ENCODE measurements around the gene ATXN7L3.

DNA sequence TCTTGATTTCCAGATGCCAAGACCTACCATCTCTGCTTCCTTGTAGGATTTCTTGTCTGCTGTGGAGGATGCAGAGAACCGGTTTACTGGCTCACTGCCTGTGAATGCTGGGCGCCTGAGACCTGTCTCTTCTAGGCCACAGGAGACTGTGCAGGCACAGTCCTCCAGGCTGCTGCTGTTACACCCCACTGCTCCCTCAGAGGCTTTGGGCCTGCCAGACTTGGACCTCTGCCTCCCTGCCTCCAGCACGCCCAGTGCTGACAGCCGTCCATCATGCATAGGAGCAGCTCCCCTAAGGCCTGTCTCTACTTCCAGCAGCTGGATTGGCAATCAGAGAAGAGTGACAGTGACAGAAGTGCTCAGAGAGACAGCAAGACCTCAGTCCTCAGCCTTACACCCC lies 51.9 kb downstream of the ATXN7L3 start:
- TF ChIP-seq EZH2 (IDR thresholded peaks at IDR 0.05; ENCODE audit: borderline replicate concordance, control insufficient read depth, low read depth, low read length) (no peak), MYC (IDR thresholded peaks at IDR 0.05; ENCODE audit: insufficient read depth, insufficient read length, insufficient replicate concordance, low read length, severe bottlenecking) (no peak), NFYA (IDR thresholded peaks at IDR 0.05; ENCODE audit: borderline replicate concordance, low read depth, low read length) (no peak), POLR2AphosphoS5 (IDR thresholded peaks at IDR 0.05; ENCODE audit: low read length) (no peak), PAX5 (IDR thresholded peaks at IDR 0.05; ENCODE audit: borderline replicate concordance, low read depth, low read length) (no peak), POLR2A (IDR thresholded peaks at IDR 0.05; ENCODE audit: low read depth, low read length) (no peak), RCOR1 (conservative IDR thresholded peaks at IDR 0.05; ENCODE audit: low read depth, low read length) (no peak), SMARCA5 (IDR thresholded peaks at IDR 0.05) (no peak)
- TF ChIP-seq, protein P1, sequence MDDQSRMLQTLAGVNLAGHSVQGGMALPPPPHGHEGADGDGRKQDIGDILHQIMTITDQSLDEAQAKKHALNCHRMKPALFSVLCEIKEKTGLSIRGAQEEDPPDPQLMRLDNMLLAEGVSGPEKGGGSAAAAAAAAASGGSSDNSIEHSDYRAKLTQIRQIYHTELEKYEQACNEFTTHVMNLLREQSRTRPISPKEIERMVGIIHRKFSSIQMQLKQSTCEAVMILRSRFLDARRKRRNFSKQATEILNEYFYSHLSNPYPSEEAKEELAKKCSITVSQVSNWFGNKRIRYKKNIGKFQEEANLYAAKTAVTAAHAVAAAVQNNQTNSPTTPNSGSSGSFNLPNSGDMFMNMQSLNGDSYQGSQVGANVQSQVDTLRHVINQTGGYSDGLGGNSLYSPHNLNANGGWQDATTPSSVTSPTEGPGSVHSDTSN (IDR thresholded peaks at IDR 0.05; ENCODE audit: insufficient replicate concordance, low read depth, low read length) = no peak
- TF ChIP-seq, protein P2, sequence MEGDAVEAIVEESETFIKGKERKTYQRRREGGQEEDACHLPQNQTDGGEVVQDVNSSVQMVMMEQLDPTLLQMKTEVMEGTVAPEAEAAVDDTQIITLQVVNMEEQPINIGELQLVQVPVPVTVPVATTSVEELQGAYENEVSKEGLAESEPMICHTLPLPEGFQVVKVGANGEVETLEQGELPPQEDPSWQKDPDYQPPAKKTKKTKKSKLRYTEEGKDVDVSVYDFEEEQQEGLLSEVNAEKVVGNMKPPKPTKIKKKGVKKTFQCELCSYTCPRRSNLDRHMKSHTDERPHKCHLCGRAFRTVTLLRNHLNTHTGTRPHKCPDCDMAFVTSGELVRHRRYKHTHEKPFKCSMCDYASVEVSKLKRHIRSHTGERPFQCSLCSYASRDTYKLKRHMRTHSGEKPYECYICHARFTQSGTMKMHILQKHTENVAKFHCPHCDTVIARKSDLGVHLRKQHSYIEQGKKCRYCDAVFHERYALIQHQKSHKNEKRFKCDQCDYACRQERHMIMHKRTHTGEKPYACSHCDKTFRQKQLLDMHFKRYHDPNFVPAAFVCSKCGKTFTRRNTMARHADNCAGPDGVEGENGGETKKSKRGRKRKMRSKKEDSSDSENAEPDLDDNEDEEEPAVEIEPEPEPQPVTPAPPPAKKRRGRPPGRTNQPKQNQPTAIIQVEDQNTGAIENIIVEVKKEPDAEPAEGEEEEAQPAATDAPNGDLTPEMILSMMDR (IDR thresholded peaks at IDR 0.05 in 2 of 3, conservative IDR thresholded peaks at IDR 0.05 in 1 of 3; ENCODE audit: control insufficient read depth in 2 of 3, extremely low read depth in 1 of 3, insufficient read depth in 1 of 3, low read depth in 3 of 3, low read length in 3 of 3) = no peak
- TF ChIP-seq, protein P3, sequence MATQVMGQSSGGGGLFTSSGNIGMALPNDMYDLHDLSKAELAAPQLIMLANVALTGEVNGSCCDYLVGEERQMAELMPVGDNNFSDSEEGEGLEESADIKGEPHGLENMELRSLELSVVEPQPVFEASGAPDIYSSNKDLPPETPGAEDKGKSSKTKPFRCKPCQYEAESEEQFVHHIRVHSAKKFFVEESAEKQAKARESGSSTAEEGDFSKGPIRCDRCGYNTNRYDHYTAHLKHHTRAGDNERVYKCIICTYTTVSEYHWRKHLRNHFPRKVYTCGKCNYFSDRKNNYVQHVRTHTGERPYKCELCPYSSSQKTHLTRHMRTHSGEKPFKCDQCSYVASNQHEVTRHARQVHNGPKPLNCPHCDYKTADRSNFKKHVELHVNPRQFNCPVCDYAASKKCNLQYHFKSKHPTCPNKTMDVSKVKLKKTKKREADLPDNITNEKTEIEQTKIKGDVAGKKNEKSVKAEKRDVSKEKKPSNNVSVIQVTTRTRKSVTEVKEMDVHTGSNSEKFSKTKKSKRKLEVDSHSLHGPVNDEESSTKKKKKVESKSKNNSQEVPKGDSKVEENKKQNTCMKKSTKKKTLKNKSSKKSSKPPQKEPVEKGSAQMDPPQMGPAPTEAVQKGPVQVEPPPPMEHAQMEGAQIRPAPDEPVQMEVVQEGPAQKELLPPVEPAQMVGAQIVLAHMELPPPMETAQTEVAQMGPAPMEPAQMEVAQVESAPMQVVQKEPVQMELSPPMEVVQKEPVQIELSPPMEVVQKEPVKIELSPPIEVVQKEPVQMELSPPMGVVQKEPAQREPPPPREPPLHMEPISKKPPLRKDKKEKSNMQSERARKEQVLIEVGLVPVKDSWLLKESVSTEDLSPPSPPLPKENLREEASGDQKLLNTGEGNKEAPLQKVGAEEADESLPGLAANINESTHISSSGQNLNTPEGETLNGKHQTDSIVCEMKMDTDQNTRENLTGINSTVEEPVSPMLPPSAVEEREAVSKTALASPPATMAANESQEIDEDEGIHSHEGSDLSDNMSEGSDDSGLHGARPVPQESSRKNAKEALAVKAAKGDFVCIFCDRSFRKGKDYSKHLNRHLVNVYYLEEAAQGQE (IDR thresholded peaks at IDR 0.05; ENCODE audit: low read depth, low read length) = no peak
